Effector memory CD8-positive, alpha-beta T cell (primary cell): ENCODE data around the gene ANKAR.
"Not testable (repeated sequence)": the region's sequence is repeated elsewhere in the genome, so short reads cannot be mapped to it uniquely, and the experiment has no call there.

ENCODE experiments used
- ATAC-seq: fragments of 150-1000 bp; cut with Tn5 transposase; replicated peaks from 2 replicates; pipeline ENCODE4 v1.10.0; 2021; ENCODE audit warnings: mild to moderate bottlenecking, moderate library complexity
- DNase-seq, 3 experiments: peaks; one replicate each; pipeline ENCODE4 v3.0.0; 2021
- H3K27ac Mint-ChIP-seq, 2 donors: one replicate each; pipeline ENCODE4 v1.8.0; 2022; ENCODE audit warnings: mild to moderate bottlenecking in 2 of 2, mixed read lengths in 2 of 2, moderate library complexity in 2 of 2
- H3K27me3 Mint-ChIP-seq, 2 donors: one replicate each; pipeline ENCODE4 v1.8.0; 2022; ENCODE audit warnings: mixed read lengths in 2 of 2
- H3K36me3 Mint-ChIP-seq: one replicate; pipeline ENCODE4 v1.8.0; 2022; ENCODE audit warnings: mild to moderate bottlenecking, moderate library complexity, mixed read lengths; ENCODE audit not compliant: insufficient read depth
- H3K4me1 Mint-ChIP-seq, 2 donors: one replicate each; pipeline ENCODE4 v1.8.0; 2022; ENCODE audit warnings: low read depth in 2 of 2, mixed read lengths in 2 of 2
- H3K4me3 Mint-ChIP-seq, 2 donors: one replicate each; pipeline ENCODE4 v1.8.0; 2022; ENCODE audit warnings: mild to moderate bottlenecking in 2 of 2, mixed read lengths in 2 of 2, moderate library complexity in 2 of 2
- H3K9me3 Mint-ChIP-seq, 2 donors: one replicate each; pipeline ENCODE4 v1.8.0; 2022; ENCODE audit warnings: mixed read lengths in 2 of 2

The ANKAR gene

GRCh38 chr2:189700681-189701080 lies 26.2 kb downstream of the ANKAR start:
- Mint-ChIP-seq H3K4me1 (peaks cover 0 to 1% of the 10 kb centered on the region in 2 donors), H3K4me3 (no peak overlapping the region), H3K36me3 (peaks cover 3% of the 10 kb centered on the region), H3K9me3 (no peaks in the 10 kb centered on the region), H3K27ac (no peak overlapping the region), H3K27me3 (no peaks in the 10 kb centered on the region)
- no peak for ATAC-seq
- no peak for DNase-seq

DNA sequence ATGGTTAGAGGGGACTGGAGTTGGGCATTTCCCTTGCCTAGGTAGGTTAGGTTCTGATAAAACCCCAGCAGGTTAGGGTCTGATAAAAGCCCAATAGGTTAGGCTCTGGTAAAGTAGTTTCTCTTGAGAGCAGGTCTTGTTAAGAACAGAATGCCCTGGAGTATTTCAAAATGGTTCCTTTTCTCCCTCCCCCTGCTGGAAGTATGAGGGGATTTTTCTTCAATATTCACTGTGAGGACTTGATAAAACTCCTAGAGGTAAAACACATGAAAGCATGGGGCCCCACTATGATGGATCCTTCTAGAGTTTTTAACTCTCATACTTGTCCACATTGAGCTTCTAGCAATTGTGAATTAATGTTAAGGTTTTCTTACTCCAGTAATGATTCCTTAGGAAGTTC lies 27.6 kb downstream of the ANKAR start:
- H3K9me3 Mint-ChIP-seq: no peaks in the 10 kb centered on the region
- H3K27me3 Mint-ChIP-seq: no peaks in the 10 kb centered on the region
- peaks cover 0 to 1% of the 10 kb centered on the region in 2 donors for H3K4me1 Mint-ChIP-seq
- H3K36me3 Mint-ChIP-seq: peaks cover under 1% of the 10 kb centered on the region
- H3K27ac Mint-ChIP-seq: no peak overlapping the region
- DNase-seq (no peak), ATAC-seq (no peak)
- no peak overlapping the region for H3K4me3 Mint-ChIP-seq

DNA sequence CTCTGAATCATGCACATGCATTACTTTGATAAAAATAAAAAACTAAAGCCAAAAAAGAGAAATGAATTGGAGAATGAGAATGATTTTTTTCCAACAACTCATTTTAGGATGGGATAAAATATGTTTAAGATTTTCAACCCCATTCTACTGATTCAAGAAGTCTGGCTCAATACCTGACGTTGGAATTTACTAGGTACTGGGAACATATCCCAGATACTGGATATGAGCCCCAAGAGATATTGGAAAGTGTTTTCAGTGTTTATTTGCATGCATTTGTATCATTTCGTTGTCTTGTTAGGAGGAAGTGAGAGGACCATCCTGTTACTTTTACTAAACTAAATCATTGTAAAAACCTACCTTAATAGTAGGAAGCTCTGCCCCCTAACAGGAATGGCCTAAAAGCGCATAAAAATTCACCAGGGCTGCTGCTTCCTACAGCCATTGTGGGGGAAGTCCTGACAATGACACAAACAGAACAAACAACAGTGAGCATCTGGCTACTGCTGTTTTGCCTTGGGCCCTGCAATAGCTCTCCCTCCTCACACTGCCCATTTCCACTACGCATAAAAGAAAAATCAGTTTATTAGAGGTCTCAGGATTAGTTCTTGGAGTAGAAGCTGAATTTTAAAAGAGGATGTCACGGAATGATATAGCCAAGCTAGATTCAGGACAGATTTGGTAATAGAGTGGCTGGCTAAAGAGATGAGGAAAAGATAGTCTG lies 35.2 kb downstream of the ANKAR start:
- Mint-ChIP-seq H3K36me3 (no peaks in the 10 kb centered on the region), H3K4me1 (no peaks in the 10 kb centered on the region), H3K9me3 (no peaks in the 10 kb centered on the region), H3K27me3 (no peaks in the 10 kb centered on the region), H3K27ac (no peak overlapping the region), H3K4me3 (no peak overlapping the region)
- ATAC-seq: no peak
- no peak for DNase-seq

DNA sequence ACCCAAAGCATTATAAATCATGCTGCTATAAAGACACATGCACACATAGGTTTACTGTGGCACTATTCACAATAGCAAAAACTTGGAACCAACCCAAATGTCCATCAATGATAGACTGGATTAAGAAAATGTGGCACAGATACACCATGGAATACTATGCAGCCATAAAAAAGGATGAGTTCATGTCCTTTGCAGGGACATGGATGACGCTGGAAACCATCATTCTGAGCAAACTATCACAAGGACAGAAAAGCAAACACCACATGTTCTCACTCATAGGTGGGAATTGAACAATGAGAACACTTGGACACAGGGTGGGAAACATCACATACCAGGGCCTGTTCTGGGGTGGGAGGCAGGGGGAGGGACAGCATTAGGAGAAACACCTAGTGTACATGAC lies 43.1 kb downstream of the ANKAR start:
- DNase-seq, H3K27me3 Mint-ChIP-seq, H3K36me3 Mint-ChIP-seq, H3K4me1 Mint-ChIP-seq, H3K4me3 Mint-ChIP-seq, H3K9me3 Mint-ChIP-seq, H3K27ac Mint-ChIP-seq, ATAC-seq: not testable (repeated sequence)

GRCh38 chr2:189719571-189719970 lies 45.1 kb downstream of the ANKAR start:
- DNase-seq (no peak), ATAC-seq (no peak)
- Mint-ChIP-seq H3K9me3 (peaks cover 0 to 2% of the 10 kb centered on the region in 2 donors), H3K27me3 (no peaks in the 10 kb centered on the region), H3K4me1 (no peaks in the 10 kb centered on the region), H3K4me3 (no peak overlapping the region), H3K36me3 (no peaks in the 10 kb centered on the region), H3K27ac (no peak overlapping the region)

DNA sequence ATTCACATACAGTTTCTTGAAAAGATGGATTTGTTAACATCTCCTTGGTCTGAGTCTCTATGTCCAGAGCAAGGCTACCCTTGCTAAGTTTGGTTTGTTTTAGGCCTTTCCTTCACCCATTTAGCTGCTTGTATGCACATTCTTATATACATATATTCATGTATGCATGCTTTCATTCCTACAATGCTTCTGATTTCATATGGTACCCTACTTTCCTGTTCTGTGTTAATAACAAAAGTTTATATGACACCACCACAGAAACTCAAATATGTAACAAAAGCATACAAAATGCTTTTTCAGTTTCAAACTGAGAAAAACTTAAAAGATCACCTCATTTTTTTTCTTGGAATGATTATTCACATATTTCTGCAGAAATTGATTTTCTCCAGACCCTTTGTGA lies 48.7 kb downstream of the ANKAR start:
- H3K4me1 Mint-ChIP-seq: no peaks in the 10 kb centered on the region
- no peak for ATAC-seq
- no peak for DNase-seq
- H3K36me3 Mint-ChIP-seq: no peaks in the 10 kb centered on the region
- H3K9me3 Mint-ChIP-seq: no peaks in the 10 kb centered on the region
- H3K27ac Mint-ChIP-seq: no peak overlapping the region
- H3K27me3 Mint-ChIP-seq: no peaks in the 10 kb centered on the region
- no peak overlapping the region for H3K4me3 Mint-ChIP-seq
